ENCODE results near the gene STX7.
"Not testable (repeated sequence)": the region's sequence is repeated elsewhere in the genome, so short reads cannot be mapped to it uniquely, and the experiment has no call there.

The STX7 gene

GRCh38 chr6:132512638-132513632 lies at the start of gene STX7:
STX7 (minus strand) TSS chr6:132513116; CDS start chr6:132503530, 9,586 bp downstream.
- DNase-seq: peak; percentile 97

GRCh38 chr6:132560087-132560486 lies 47.2 kb upstream of the STX7 start:
- DNase-seq: not testable (repeated sequence)

GRCh38 chr6:132552372-132552771 lies 39.5 kb upstream of the STX7 start, which contains the start of gene TAAR8:
TAAR8 (plus strand) TSS chr6:132552672; CDS start chr6:132552693, 21 bp downstream.
- no peak for DNase-seq

- no peak for DNase-seq
Measured at GRCh38 chr6:132551214-132551613, 38.3 kb upstream of the STX7 start.

GRCh38 chr6:132548746-132549463 lies 36.0 kb upstream of the STX7 start:
- DNase-seq: no peak

GRCh38 chr6:132544826-132545225 lies 31.9 kb upstream of the STX7 start:
- no peak for DNase-seq

GRCh38 chr6:132537977-132538376 lies 25.1 kb upstream of the STX7 start, which contains the start of gene TAAR9:
TAAR9 (plus strand) TSS chr6:132538277; CDS start chr6:132538290, 13 bp downstream.
- DNase-seq: no peak

GRCh38 chr6:132537145-132537544 lies 24.2 kb upstream of the STX7 start:
- DNase-seq: no peak

GRCh38 chr6:132534546-132534945 lies 21.6 kb upstream of the STX7 start:
- not testable (repeated sequence) for DNase-seq

GRCh38 chr6:132530293-132530974 lies 17.5 kb upstream of the STX7 start:
- peak; percentile 90 for DNase-seq

GRCh38 chr6:132527791-132528190 lies 14.9 kb upstream of the STX7 start:
- DNase-seq: no peak

- DNase-seq: no peak
Measured at GRCh38 chr6:132526461-132526860, 13.5 kb upstream of the STX7 start.

GRCh38 chr6:132525866-132526265 lies 12.9 kb upstream of the STX7 start:
- DNase-seq: no peak

GRCh38 chr6:132524646-132525045 lies 11.7 kb upstream of the STX7 start:
- DNase-seq: no peak

GRCh38 chr6:132520953-132521352 lies 8.0 kb upstream of the STX7 start:
- no peak for DNase-seq

- DNase-seq: no peak
Measured at GRCh38 chr6:132515386-132515785, 2.5 kb upstream of the STX7 start.

GRCh38 chr6:132513831-132514545 lies 1.1 kb upstream of the STX7 start:
- peak; percentile 8 for DNase-seq

GRCh38 chr6:132512342-132512637 lies 626 bp downstream of the STX7 start:
- no peak for DNase-seq

- peak; percentile 50 for DNase-seq
Measured at GRCh38 chr6:132511831-132512220, 1.1 kb downstream of the STX7 start.

GRCh38 chr6:132511210-132511830 lies 1.6 kb downstream of the STX7 start:
- peak; percentile 38 for DNase-seq

GRCh38 chr6:132506869-132507808 lies 5.8 kb downstream of the STX7 start:
- no peak for DNase-seq

Measured in hematopoietic multipotent progenitor cell treated with erythropoietin and hydrocortisone succinate and interleukin-3 and kit ligand, for 6 days (in vitro differentiated cells).